GM18508 (cell line): ENCODE measurements around the gene HMGCS2.
"Not testable (repeated sequence)": the region's sequence is repeated elsewhere in the genome, so short reads cannot be mapped to it uniquely, and the experiment has no call there.

ENCODE experiments used
- ATAC-seq: cut with Tn5 transposase; IDR thresholded peaks from one replicate; pipeline ENCODE4 v1.9.1; 2021; ENCODE audit warnings: moderate number of reproducible peaks; ENCODE audit not compliant: insufficient read depth, unreplicated experiment

Gene HMGCS2

DNA sequence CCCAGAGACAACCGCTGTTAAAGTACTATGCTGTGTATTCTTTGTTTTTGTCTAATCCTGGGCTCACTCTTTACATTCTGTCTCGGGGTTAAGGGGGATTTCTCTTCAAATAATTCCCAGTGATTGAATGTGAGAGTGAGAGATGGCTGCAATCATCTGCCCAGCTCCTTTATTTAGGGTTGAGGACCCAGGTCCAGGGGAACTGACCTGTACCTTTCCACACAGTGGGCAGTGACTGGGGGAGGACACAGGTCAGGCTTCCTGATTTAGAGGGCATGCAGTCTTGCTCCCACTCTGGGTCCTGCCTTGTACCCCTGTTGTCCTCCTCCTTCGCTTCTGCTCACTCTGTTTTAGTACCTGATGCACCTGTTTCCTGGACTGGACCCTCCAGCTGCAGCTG lies 35.0 kb downstream of the HMGCS2 start:
- no peak for ATAC-seq

DNA sequence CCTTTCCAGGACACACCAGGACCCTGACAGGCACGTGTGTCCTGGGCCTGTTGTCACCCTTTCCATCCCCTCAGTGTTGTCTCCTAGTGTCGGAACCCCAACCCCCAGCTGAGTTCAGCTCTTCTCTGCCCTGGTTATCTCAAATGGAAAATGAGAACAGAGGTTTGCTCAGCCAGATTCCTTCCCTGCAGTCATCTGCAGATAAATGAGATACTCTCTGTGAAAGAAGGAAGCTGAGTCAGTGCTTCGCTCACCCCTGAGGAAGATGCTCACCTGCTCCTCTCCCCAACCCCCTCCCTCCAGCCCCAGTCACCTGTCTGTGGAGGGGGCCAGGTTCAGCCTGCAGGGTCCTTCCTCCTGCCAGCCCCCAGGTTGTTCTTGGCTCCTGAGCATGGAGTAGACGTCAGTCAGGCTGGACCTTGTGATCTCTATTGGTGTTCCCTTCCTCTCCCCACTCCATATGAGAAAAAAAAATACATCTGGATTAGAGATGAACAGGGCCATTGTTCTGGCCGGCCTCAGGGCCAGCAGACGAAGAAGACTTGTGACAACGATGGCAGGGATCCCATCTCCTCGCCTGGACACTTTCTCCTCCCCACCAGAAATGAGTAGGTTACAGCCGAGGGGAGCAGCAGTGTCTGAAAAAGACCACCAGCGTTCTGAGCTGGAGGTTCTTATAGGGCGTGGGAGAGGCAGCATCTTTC lies 36.1 kb downstream of the HMGCS2 start:
- ATAC-seq = no peak

DNA sequence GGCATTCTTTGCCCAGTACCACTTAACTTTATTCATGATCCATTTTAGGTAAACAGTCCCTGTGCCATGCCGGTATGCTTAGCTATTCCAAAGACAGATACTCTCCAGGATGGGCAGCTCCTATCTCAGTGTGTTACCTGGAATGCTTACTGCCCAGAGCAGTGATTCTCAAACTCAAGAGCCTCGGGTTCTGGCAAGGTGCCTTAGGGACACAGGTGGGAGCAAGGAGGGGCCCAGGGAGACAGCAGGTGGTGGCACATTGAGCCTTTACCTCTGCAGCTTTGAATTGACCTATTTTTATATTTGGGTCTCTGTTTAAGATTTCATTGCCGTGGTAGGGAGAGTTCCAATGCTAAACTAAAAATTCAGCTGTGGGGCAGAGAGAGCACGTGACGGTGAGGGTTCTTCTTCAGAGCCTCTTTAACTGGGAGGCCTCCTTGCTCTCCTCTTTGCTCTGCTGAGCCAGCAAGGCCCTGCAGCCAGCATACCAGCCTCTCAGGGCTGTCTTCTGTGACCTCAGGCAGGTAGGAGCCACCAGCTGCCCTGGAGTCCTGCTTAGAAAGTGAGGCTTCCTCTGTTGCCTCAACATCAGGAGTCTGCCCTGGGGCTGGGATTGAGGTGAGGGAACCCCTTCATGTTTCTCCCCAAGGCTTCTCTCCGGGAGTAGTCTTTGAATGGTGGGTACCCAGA lies 36.8 kb downstream of the HMGCS2 start:
- ATAC-seq = no peak

DNA sequence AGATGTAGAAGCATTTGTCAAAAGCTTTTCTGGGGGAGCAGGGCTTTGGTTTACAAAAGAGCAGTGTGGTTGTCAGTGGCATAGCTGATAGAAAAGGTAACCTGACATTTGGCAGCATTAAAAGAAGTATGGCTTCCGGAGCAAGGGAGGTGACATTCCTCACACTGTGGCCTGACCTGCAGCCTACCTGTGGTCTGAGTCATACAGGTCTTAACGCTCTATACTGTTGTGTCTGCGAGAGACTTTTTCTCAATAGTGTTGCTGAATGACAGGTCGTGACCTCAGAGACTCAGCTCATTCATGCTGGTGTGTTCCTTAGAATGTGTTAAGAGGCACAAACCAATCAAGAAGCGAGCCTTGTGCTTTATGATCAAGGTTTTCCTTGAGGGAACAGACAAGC lies 37.6 kb downstream of the HMGCS2 start:
- no peak for ATAC-seq

DNA sequence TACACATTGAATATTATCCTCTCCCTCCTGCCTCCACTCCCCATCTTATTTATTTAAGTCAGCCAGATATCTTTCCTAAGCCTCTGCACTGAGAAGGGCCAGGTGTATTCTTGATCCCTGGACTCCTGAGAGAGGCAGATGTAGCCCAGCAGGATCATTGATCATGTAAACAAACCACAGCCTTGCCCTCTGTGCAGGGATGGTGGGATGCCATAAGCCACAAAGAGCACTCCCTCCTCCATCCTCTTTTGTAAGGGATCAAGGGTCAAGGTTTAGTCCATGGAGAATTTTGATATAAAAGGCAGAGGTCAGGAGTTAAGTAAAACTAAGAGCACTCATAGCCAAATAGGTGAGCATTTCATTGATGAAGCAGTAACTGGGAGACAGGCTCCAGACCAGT lies 39.7 kb downstream of the HMGCS2 start:
- ATAC-seq = no peak

DNA sequence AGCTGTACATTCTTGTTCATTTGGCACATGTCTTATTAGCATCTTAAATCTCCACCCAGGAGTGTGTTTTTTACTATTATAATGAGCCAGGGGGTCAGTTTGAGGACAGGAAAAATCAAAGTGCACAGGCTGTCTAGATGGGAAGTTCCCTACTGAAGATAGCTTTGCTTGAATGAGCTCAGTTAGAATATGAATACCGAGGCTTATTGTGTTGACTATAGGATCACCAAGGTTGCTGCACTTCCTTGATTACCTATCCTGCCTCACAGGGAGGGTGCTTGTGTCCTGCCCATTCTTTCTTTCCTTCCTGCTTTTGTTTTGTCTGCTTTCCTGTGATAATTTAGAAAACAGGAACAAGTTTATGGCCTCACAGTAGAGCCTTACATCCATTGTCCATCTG lies 40.7 kb downstream of the HMGCS2 start:
- no peak for ATAC-seq

DNA sequence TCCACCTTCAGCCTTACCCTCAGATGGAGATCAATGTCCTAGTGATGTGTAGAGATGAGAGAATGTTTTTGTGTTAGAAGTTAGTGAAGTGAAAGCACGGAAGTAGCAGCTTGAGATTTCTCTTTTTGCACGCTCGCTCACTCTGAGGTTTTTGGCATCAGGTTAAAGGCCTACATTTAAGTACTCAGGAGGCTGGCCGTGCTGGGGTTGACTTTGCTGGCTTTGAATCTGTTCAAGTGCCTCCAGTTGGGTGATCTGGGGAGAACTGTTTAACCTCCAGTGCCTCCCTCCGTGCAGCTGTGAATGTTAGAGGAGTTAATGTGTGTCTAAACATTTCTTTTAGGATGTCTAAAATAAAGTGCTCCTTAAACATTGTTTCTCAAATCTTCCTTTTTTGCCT lies 43.1 kb downstream of the HMGCS2 start:
- ATAC-seq = no peak

DNA sequence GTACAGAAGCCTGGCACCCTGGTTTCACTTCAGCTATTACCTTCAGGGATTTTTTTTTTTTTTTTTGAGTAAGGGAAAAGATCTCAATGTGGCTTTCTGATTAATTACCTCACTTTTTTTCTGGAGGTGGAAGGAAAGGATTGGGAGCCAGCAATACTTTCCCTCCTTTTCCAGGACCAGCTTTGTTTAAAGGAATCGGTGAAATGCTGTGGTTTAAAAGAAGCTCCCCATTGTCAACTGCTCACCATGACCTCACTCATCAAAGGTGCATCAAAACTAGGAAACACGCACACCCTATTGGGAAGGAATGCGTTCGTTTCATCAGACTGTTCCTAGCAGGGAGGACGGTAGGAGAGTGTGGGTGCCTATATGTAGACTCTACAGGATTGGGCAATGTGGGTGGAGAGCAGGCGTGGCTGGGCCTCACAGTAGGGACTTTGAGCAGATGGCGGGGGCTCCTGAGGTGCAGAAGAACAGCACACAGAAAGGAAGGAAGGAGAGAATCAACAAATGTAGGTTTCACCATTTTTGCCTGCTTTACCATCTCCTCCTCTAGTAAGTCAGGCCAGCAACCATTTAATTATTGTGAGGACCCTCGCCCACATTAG lies 44.0 kb downstream of the HMGCS2 start:
- ATAC-seq = no peak

DNA sequence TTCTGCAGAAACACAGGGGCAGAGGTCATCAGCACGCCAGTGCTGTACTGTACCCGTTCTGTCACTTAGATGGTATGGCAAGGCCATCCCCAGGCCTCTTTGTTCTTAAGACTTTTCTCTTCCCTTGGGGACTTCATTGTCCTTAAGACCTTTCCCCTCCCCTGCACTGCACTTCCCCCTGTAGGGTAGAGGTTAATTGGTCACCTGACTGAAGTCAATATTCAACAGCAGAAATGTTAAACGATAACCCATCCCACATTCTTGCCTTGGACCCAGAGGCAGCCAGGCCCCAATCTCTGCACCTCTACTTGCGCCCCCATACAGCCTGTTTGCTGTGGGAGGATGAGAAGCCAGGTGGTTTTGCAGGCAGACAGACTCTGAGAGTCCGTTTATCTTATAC lies 46.8 kb downstream of the HMGCS2 start:
- no peak for ATAC-seq

DNA sequence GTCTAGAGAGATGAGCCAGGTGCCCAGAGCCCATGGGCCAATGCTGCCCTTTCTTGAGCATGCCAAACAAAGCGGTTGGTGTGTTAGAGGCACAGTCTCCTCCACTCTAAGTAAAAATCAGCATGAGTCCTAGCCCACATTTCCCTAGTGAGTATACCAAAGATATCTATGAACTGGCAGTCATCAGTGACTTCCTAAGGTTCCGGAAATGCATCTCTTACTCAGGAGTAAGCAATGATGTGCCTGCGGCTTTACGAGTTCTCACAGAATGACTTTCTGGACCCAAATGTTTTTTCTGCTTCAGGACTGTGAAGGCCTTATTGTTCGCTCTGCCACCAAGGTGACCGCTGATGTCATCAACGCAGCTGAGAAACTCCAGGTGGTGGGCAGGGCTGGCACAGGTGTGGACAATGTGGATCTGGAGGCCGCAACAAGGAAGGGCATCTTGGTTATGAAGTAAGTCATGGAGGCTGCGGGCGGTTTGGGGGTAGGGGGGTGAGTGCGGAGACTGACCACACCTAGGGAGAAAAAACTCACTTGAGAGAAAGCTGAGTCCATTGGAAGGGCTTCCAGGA lies 47.8 kb downstream of the HMGCS2 start:
- ATAC-seq = no peak

DNA sequence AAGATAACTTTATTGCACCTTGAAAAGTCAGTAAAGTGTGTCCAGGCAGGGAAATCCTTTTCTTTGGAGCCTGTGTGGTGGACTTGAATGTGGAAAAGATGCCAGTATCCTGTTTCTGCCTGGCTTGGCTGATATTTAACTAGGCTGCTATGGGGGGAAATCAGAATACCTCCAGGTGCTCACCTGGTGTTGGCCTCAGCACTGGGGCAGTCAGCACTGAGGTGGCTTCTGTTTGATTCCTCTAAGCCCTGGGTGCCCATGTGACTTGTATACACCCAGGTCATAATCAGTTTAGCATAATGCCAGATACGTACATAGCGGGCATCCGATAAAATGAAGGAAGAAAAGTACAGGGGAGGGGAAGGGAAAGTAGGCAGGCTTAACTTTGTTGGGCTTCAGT lies 49.7 kb downstream of the HMGCS2 start:
- no peak for ATAC-seq

DNA sequence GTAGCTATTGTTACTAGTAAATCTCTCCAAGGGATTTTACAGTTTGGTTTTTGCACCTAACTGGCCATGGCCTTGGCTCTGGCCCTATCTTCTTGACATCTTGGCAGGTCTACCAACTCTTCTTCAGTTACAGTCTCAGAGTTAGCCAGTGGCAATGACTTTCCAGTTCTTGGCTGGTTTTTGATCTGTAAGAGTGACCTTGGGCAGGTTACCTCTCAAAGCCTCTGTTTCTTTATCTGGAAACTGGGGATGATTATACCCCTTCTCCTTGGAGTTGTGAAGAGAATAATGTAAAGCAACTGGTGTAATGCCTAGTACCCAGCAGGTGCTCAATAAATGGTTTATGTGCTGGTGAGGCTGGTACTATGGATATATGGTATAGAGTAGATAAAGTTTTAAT lies 50.3 kb downstream of the HMGCS2 start:
- no peak for ATAC-seq

DNA sequence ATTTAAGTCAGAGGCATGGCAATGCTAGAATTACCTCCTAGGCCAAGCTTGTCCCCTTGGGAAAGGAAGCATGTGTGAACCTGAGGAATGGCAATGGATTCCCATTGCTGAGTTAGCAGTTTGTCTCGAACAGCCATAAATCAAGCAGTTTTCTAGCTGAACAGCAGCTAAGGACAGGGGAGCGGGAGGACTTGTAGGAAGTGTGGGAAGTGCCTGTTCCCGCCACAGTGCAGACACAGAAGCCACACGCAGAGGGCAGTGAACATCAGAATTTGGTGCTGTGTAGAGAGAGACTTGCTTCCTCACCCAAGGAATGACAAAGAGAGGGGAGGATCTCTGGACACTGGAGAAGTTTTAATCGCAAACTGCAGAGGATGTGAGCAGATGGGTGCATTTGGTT lies 53.2 kb downstream of the HMGCS2 start:
- no peak for ATAC-seq

DNA sequence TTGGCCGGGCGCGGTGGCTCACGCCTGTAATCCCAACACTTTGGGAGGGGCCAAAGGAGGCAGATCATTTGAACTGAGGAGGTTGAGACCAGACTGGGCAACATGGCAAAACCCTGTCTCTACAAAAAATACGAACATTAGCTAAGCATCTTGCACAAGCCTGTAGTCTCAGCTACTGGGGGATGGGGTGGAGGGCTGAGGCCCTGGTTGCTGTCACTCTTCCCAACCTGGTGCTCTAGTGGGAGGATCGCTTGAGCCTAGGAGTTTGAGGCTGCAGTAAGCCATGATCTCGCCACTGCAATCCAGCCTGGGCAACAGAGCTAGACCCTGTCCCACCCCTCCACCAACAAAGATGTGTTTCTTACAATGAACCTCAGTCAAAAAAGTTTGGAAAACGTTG lies 54.1 kb downstream of the HMGCS2 start:
- no peak for ATAC-seq

DNA sequence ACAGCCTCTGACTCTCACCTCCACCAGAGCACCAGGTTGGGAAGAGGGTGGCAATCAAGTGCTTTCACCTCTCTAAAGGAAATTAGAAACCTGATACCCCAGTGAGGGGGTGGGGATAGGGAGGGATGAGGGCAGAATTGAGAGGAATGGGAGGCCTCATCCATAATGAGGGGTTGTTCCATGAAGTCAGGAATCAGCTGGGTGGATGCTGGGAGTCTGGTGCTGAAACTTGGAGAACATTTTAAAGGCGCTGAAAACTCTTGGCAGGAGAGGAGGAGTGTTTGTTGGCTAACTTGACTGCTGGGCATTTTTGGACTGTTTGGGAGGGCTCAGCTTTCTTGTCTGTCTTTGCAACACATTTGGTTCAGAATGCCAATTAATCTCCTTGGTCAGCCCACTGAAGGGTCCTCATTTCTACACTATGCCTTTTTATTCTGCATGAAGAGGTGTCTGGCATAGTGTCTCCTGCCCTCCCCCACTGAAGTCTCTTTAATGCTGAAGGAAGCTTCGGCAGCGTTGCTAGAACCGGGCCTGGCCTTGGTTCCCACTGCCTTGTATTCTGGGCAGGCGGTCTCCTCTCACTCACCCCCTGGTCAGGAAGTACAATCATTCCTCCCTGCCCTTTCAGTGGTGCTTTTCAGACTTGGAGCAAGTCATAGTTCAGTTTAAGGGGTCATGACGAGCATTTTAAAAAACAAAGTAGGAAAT lies 54.8 kb downstream of the HMGCS2 start:
- no peak for ATAC-seq

DNA sequence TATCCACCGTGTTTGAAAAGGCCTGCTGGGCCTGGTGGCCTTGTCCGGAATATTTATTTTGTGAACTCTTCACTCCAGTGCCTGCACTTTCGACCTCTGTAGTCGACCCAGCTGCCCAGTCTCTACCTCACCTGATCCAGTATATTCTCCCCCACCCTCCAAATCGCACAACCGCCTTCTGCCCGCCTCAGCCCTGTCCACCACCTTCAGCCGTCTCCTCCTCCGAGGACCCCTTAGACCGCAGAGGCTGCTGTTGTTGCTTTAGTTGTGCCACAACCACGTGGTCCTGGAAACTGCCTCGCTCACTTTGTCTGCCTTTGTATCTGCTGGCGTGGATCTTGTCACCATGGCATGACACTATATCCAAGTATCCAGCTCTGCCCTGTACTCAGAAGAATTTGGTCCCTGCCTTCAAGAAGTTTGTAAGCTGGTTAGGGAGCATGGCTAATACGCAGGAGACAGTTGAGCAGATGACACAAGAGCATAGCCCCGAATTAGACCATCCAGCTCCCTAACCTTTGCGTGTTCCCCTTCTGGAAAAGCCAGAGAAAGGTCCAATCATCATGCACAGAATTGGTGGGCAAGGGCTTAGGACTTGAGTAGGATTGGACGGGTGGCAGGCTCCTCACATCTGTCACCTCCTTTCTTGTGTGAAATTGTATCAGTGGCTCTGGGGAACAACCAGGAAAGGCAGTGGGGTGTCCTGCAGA lies 55.5 kb downstream of the HMGCS2 start:
- ATAC-seq = no peak

DNA sequence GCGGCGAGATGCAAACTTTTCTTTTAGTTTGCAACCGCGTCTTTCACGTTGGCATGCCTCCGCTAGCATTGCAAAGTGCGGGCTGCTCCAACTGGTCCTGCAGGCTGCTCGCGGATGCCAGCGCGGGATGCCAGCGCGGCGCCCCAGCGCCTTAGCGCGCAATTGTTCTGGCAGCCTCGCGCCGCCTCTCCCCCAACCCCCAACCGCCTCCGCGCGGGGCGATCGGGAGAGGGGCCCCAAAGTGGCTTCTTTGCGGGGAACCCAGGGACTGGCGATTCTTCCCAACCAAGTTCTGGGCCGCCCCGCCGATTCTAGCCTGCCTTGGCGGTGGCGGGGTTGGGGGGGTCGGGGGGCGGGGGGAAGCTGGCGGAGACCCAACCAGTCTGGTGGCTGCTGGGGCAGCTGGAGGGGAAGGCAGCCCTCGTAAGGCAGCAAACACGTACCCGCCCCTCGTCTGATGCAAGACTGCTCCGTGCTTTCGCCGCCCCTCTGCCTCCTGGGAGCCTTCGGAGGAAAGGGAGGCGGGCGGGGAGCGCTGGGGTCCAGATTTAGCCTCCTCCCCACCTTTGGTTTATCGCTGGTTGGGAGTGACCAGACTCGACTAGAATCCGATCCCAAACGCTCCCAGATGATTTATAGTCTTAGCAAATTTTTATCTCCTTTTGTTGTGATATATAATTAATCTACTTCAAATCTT lies 56.2 kb downstream of the HMGCS2 start:
- no peak for ATAC-seq

DNA sequence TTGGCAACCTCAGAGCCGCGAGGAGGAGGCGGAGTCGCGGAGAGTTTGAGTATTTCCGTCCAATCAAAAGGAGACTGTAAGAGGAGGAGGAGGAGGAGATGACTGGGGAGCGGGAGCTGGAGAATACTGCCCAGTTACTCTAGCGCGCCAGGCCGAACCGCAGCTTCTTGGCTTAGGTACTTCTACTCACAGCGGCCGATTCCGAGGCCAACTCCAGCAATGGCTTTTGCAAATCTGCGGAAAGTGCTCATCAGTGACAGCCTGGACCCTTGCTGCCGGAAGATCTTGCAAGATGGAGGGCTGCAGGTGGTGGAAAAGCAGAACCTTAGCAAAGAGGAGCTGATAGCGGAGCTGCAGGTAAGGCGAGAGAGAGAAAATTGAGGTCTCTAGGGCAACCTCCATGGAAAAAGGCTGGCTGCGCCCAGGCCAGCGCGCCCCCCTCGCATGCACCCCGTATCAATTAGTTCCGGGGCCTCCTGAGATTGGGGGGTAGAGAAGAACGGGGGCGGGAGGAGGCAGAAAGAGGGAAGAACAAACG lies 56.8 kb downstream of the HMGCS2 start, which contains the start of gene PHGDH:
Gene PHGDH, plus strand, starts transcription at position 131 of the 538 bp plus-strand sequence. Its CDS starts 89 bp downstream, at position 220.
- ATAC-seq = no peak

DNA sequence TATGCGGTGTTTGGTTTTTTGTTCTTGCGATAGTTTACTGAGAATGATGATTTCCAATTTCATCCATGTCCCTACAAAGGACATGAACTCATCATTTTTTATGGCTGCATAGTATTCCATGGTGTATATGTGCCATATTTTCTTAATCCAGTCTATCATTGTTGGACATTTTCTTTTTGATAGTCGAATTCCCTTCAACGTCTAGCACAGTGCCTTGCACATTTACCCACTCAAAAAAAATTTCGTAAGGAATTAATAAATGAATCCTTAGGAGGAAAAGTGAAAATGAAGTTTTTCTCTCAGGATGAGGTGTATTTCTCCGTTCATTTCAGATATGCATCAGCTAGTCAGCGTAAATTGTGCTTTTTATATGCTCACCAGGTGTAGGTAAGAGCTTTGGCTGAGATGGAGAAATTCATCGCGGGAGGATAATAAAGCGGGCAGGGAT lies 57.3 kb downstream of the HMGCS2 start:
- not testable (repeated sequence) for ATAC-seq
